ENCODE data around the gene IPO8.

Gene IPO8

DNA sequence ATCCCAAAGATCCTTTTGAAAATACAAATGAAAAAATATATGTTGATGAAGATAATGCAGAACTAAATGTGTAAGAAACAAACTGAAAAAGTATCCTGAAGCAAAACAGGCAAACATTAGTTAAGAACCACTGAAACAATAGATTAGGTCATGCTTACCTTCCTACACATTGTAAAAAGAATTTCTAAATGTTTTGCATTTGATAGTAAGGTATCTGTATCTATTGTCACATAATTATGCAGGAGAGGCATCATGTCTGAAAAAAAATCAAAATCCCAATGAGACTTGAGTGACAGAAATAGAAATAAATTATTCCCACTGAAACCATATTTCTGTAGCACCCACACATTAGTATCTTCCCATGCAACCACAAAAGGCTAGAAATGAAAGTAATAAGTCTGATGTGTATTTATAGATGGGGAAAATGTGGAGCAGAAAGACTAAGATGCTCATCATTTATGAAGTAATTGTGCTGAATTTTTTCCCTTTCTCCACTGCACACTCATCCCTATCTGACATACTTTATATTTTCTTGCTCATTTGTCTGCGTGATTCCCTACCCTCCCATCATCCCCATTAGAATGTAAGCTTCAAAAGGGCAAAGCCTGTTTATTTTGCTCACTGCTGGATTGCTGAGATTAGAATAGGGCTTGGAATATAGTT lies 43.5 kb downstream of the IPO8 start:
- no peak for TF ChIP-seq GABPA (IDR thresholded peaks at IDR 0.05; ENCODE audit: low read depth)
- no peak for TF ChIP-seq POLR2AphosphoS5 (IDR thresholded peaks at IDR 0.05; ENCODE audit: low read depth)
- no peak for TF ChIP-seq SPI1 (IDR thresholded peaks at IDR 0.05; ENCODE audit: borderline replicate concordance, low read depth)
- TF ChIP-seq, protein P1, sequence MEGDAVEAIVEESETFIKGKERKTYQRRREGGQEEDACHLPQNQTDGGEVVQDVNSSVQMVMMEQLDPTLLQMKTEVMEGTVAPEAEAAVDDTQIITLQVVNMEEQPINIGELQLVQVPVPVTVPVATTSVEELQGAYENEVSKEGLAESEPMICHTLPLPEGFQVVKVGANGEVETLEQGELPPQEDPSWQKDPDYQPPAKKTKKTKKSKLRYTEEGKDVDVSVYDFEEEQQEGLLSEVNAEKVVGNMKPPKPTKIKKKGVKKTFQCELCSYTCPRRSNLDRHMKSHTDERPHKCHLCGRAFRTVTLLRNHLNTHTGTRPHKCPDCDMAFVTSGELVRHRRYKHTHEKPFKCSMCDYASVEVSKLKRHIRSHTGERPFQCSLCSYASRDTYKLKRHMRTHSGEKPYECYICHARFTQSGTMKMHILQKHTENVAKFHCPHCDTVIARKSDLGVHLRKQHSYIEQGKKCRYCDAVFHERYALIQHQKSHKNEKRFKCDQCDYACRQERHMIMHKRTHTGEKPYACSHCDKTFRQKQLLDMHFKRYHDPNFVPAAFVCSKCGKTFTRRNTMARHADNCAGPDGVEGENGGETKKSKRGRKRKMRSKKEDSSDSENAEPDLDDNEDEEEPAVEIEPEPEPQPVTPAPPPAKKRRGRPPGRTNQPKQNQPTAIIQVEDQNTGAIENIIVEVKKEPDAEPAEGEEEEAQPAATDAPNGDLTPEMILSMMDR (IDR thresholded peaks at IDR 0.05; ENCODE audit: insufficient read depth, low read length), result no peak
- TF ChIP-seq, protein P2, sequence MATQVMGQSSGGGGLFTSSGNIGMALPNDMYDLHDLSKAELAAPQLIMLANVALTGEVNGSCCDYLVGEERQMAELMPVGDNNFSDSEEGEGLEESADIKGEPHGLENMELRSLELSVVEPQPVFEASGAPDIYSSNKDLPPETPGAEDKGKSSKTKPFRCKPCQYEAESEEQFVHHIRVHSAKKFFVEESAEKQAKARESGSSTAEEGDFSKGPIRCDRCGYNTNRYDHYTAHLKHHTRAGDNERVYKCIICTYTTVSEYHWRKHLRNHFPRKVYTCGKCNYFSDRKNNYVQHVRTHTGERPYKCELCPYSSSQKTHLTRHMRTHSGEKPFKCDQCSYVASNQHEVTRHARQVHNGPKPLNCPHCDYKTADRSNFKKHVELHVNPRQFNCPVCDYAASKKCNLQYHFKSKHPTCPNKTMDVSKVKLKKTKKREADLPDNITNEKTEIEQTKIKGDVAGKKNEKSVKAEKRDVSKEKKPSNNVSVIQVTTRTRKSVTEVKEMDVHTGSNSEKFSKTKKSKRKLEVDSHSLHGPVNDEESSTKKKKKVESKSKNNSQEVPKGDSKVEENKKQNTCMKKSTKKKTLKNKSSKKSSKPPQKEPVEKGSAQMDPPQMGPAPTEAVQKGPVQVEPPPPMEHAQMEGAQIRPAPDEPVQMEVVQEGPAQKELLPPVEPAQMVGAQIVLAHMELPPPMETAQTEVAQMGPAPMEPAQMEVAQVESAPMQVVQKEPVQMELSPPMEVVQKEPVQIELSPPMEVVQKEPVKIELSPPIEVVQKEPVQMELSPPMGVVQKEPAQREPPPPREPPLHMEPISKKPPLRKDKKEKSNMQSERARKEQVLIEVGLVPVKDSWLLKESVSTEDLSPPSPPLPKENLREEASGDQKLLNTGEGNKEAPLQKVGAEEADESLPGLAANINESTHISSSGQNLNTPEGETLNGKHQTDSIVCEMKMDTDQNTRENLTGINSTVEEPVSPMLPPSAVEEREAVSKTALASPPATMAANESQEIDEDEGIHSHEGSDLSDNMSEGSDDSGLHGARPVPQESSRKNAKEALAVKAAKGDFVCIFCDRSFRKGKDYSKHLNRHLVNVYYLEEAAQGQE (IDR thresholded peaks at IDR 0.05; ENCODE audit: insufficient replicate concordance, low read depth), result no peak
- Histone ChIP-seq H3K27ac (replicated peaks) (no peak overlapping the region), H3K4me3 (replicated peaks; ENCODE audit: insufficient read depth, low read length) (no peak overlapping the region), H3K27me3 (ENCODE audit: insufficient read depth, poor library complexity, severe bottlenecking) (no peaks in the 10 kb centered on the region)
- DNase-seq (ENCODE audit: low read depth in 1 of 2, low spot score in 1 of 2), result no peak

DNA sequence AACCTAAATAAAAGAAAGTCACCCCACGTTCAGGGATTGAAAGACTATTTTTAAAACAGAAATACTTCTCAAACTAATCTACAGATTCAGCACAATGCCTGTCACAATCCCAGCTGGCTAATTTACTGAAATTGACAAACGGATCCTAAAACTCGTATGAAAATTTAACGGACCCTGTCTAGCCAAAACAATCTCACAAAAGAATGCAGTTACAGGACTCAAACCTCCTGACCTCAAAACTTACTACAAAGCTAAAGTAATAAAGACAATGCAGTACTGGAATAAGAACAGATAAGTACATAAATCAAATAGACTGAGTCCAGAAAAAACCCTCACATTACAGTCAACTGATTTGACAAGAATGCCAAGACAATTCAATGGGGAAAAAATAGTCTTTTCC lies 48.8 kb downstream of the IPO8 start:
- TF ChIP-seq, protein P2 (IDR thresholded peaks at IDR 0.05; ENCODE audit: insufficient replicate concordance, low read depth), result no peak
- TF ChIP-seq POLR2AphosphoS5 (IDR thresholded peaks at IDR 0.05; ENCODE audit: low read depth), result no peak
- TF ChIP-seq, protein P1 (IDR thresholded peaks at IDR 0.05; ENCODE audit: insufficient read depth, low read length), result no peak
- no peak for TF ChIP-seq GABPA (IDR thresholded peaks at IDR 0.05; ENCODE audit: low read depth)
- TF ChIP-seq SPI1 (IDR thresholded peaks at IDR 0.05; ENCODE audit: borderline replicate concordance, low read depth), result no peak
- DNase-seq (ENCODE audit: low read depth in 1 of 2, low spot score in 1 of 2), result no peak
- H3K4me3 ChIP-seq (replicated peaks; ENCODE audit: insufficient read depth, low read length), result no peak overlapping the region
- no peak overlapping the region for H3K27ac ChIP-seq (replicated peaks)
- no peaks in the 10 kb centered on the region for H3K27me3 ChIP-seq (ENCODE audit: insufficient read depth, poor library complexity, severe bottlenecking)

DNA sequence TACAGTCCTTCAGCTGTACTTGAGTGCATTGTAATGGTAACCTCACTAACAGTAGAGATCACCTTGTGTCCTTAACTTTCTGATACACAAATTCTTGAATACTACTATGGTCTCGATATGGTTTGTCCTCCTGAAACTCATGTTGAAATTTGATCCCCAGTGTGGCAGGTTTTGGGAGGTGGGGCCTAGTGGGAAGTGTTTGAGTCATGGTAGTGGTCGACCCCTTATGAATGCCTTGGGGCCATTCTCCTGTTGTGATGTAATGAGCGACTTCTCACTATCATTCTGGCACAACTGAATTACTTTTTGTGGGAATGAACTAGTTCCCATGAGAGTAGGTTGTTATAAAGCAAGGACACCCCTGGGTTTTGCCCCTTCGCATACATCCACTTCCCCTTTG lies 52.3 kb downstream of the IPO8 start:
- DNase-seq (ENCODE audit: low read depth in 1 of 2, low spot score in 1 of 2), result no peak
- TF ChIP-seq POLR2AphosphoS5 (IDR thresholded peaks at IDR 0.05; ENCODE audit: low read depth), result no peak
- TF ChIP-seq GABPA (IDR thresholded peaks at IDR 0.05; ENCODE audit: low read depth), result no peak
- no peak for TF ChIP-seq SPI1 (IDR thresholded peaks at IDR 0.05; ENCODE audit: borderline replicate concordance, low read depth)
- TF ChIP-seq, protein P2 (IDR thresholded peaks at IDR 0.05; ENCODE audit: insufficient replicate concordance, low read depth), result no peak
- TF ChIP-seq, protein P1 (IDR thresholded peaks at IDR 0.05; ENCODE audit: insufficient read depth, low read length), result no peak
- no peak overlapping the region for H3K4me3 ChIP-seq (replicated peaks; ENCODE audit: insufficient read depth, low read length)

More for the DNA sequence above, 52.3 kb downstream of the IPO8 start:
- no peak overlapping the region for H3K27ac ChIP-seq (replicated peaks)
- no peaks in the 10 kb centered on the region for H3K27me3 ChIP-seq (ENCODE audit: insufficient read depth, poor library complexity, severe bottlenecking)
